ENCODE data around the gene ATG7. TPM values are rescaled to one million over a fixed set of nuclear protein-coding genes. Genes with fewer than 3 reads are reported as not detected.

Gene ATG7
- polyA plus RNA-seq, 1 donor (not counting 4 experiments of a cell fraction or from before 2014, with no cell fraction given), result 27.9 TPM

- Histone ChIP-seq H3K36me3 (ENCODE audit: control insufficient read depth in 2 of 2, extremely low read depth in 1 of 2, insufficient read depth in 2 of 2, low read length in 2 of 2) (peaks cover 16 to 22% of the 10 kb centered on the region in 2 experiments), H3K4me2 (ENCODE audit: control insufficient read depth, extremely low read depth, insufficient read depth, low read depth, low read length) (no peak overlapping the region), H2AFZ (ENCODE audit: control insufficient read depth, low read length) (no peak overlapping the region), H3K4me1 (ENCODE audit: control insufficient read depth, extremely low read depth, insufficient read depth, low read length) (no peaks in the 10 kb centered on the region), H3K9me3 (ENCODE audit: control insufficient read depth, low read depth, low read length) (no peaks in the 10 kb centered on the region), H3K27me3 (ENCODE audit: control insufficient read depth, extremely low read depth, insufficient read depth, low read length) (no peaks in the 10 kb centered on the region), H3K9me1 (ENCODE audit: control insufficient read depth, extremely low read depth, insufficient read depth, low read length) (no peaks in the 10 kb centered on the region), H3K4me3 (ENCODE audit: control insufficient read depth in 2 of 3, extremely low read depth in 1 of 3, insufficient read depth in 2 of 3, low read depth in 1 of 3, low read length in 3 of 3) (no peak overlapping the region), H4K20me1 (ENCODE audit: control insufficient read depth, extremely low read depth, insufficient read depth, low read length) (no peaks in the 10 kb centered on the region), H3K27ac (ENCODE audit: control insufficient read depth, insufficient read depth, low read length) (no peak overlapping the region), H3K79me2 (ENCODE audit: control insufficient read depth, insufficient read depth, low read length) (no peaks in the 10 kb centered on the region), H3K9ac (ENCODE audit: control insufficient read depth, extremely low read depth, insufficient read depth, low read length) (no peak overlapping the region)
- dilution Hi-C loops (cut with MboI; ENCODE audit: extremely low pct_ligation_motif_present, low sequenced_read_pairs), result no loop called here
- TF ChIP-seq, protein P1, sequence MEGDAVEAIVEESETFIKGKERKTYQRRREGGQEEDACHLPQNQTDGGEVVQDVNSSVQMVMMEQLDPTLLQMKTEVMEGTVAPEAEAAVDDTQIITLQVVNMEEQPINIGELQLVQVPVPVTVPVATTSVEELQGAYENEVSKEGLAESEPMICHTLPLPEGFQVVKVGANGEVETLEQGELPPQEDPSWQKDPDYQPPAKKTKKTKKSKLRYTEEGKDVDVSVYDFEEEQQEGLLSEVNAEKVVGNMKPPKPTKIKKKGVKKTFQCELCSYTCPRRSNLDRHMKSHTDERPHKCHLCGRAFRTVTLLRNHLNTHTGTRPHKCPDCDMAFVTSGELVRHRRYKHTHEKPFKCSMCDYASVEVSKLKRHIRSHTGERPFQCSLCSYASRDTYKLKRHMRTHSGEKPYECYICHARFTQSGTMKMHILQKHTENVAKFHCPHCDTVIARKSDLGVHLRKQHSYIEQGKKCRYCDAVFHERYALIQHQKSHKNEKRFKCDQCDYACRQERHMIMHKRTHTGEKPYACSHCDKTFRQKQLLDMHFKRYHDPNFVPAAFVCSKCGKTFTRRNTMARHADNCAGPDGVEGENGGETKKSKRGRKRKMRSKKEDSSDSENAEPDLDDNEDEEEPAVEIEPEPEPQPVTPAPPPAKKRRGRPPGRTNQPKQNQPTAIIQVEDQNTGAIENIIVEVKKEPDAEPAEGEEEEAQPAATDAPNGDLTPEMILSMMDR (optimal IDR thresholded peaks at IDR 0.05 in 1 of 3, IDR thresholded peaks at IDR 0.05 in 1 of 3, conservative IDR thresholded peaks at IDR 0.05 in 1 of 3; ENCODE audit: extremely low read depth in 1 of 3, insufficient read depth in 2 of 3, low read length in 3 of 3), result no peak
- TF ChIP-seq EZH2 (IDR thresholded peaks at IDR 0.05; ENCODE audit: low read length), result no peak
- no peak for FAIRE-seq
- DNase-seq (ENCODE audit: low read depth, low spot score), result no peak
Measured at GRCh38 chr3:11363715-11364114, 91.5 kb downstream of the ATG7 start.

- TF ChIP-seq, protein P1 (optimal IDR thresholded peaks at IDR 0.05 in 1 of 3, IDR thresholded peaks at IDR 0.05 in 1 of 3, conservative IDR thresholded peaks at IDR 0.05 in 1 of 3; ENCODE audit: extremely low read depth in 1 of 3, insufficient read depth in 2 of 3, low read length in 3 of 3), result no peak
- no peak for TF ChIP-seq EZH2 (IDR thresholded peaks at IDR 0.05; ENCODE audit: low read length)
- Histone ChIP-seq H4K20me1 (ENCODE audit: control insufficient read depth, extremely low read depth, insufficient read depth, low read length) (no peaks in the 10 kb centered on the region), H3K4me3 (ENCODE audit: control insufficient read depth in 2 of 3, extremely low read depth in 1 of 3, insufficient read depth in 2 of 3, low read depth in 1 of 3, low read length in 3 of 3) (no peak overlapping the region), H3K9me3 (ENCODE audit: control insufficient read depth, low read depth, low read length) (no peaks in the 10 kb centered on the region), H3K79me2 (ENCODE audit: control insufficient read depth, insufficient read depth, low read length) (no peaks in the 10 kb centered on the region), H3K4me2 (ENCODE audit: control insufficient read depth, extremely low read depth, insufficient read depth, low read depth, low read length) (no peak overlapping the region), H2AFZ (ENCODE audit: control insufficient read depth, low read length) (no peak overlapping the region), H3K27ac (ENCODE audit: control insufficient read depth, insufficient read depth, low read length) (no peak overlapping the region), H3K9ac (ENCODE audit: control insufficient read depth, extremely low read depth, insufficient read depth, low read length) (no peak overlapping the region), H3K27me3 (ENCODE audit: control insufficient read depth, extremely low read depth, insufficient read depth, low read length) (no peaks in the 10 kb centered on the region), H3K36me3 (ENCODE audit: control insufficient read depth in 2 of 2, extremely low read depth in 1 of 2, insufficient read depth in 2 of 2, low read length in 2 of 2) (peaks cover 15 to 22% of the 10 kb centered on the region in 2 experiments), H3K4me1 (ENCODE audit: control insufficient read depth, extremely low read depth, insufficient read depth, low read length) (no peaks in the 10 kb centered on the region), H3K9me1 (ENCODE audit: control insufficient read depth, extremely low read depth, insufficient read depth, low read length) (no peaks in the 10 kb centered on the region)
- dilution Hi-C loops (cut with MboI; ENCODE audit: extremely low pct_ligation_motif_present, low sequenced_read_pairs), result no loop called here
- no peak for FAIRE-seq
- DNase-seq (ENCODE audit: low read depth, low spot score), result no peak
Measured at GRCh38 chr3:11364181-11364580, 92.0 kb downstream of the ATG7 start.

Measured in keratinocyte (primary cell).